HG02798 (cell line): Measurements from ENCODE around the gene RPS6KC1.
"Not testable (repeated sequence)": the region's sequence is repeated elsewhere in the genome, so short reads cannot be mapped to it uniquely, and the experiment has no call there.

Experiments
- ATAC-seq: cut with Tn5 transposase; IDR thresholded peaks from one replicate; pipeline ENCODE4 v1.9.1; 2021; ENCODE audit warnings: mild to moderate bottlenecking; ENCODE audit not compliant: unreplicated experiment, poor library complexity

RPS6KC1 gene

DNA sequence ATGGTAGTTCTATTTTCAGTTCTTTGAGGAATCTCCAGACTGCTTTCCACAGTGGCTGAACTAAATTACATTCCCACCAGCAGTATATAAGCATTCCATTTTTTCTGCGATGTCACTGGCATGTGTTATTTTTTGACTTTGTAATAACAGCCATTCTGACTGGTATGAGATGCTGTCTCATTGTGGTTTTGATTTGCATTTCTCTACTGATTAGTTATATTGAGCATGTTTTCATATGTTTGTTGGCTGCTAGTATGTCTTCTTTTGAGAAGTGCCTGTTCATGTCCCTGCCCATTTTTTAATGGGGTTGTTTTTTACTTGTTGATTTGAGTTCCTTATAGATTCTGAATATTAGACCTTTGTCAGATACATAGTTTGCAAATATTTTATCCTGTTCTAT lies 87.9 kb downstream of the RPS6KC1 start:
- ATAC-seq: no peak

- no peak for ATAC-seq
These were observed 97.9 kb downstream of the RPS6KC1 start for GRCh38 chr1:213148905-213149304.

- ATAC-seq: not testable (repeated sequence)
These were observed 99.0 kb downstream of the RPS6KC1 start for GRCh38 chr1:213150090-213150489.

DNA sequence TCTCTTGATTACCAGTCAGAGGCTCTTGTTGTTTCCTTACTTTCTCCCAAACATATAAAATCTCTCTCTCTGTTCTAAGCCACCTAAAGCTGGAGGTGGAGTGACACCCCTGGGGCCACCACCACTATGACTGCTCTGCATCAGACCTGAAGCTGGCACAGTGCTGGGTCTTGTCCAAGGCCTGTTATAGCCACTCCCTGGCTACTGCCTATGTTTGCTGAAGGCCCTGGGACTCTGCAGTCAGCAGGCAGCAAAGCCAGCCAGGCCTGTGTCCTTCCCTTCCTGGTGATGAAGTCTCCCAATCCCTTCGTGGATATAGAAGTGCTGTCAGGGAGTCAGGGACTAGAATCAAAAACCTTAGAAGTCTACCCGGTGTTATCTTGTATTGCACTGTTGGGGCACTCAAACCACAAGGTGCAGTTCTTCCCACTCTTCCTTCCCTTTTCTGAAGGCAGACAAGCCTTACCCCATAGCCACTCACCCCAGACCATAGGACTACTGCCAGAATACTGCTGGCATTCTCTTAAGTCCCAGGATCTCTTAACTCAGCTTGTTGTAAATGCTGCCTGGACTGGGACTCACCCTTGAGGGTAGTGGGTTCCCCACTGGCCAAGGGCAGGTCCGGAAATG lies 103.1 kb downstream of the RPS6KC1 start:
- ATAC-seq: no peak

DNA sequence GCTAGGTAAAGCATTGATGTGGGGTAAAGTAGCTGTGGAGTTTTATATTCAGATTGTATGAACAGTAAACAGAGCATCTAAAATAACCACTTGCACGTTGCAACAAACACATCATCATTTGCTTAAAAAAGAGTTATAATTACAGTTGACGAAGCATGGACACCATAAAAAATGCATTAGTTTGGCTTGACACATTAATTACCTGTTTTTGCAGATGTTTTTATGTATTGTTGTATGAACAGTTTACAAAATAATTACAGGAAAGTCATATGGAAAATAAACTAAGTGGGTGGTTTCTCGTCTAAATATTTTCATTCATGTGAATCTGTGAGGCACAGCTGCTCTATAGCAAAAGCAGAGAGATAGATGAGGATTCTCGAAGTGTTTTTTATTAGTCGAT lies 108.3 kb downstream of the RPS6KC1 start:
- ATAC-seq: no peak

- ATAC-seq: not testable (repeated sequence)
These were observed 109.4 kb downstream of the RPS6KC1 start for GRCh38 chr1:213160442-213160841.

GRCh38 chr1:213162338-213162737 lies 111.3 kb downstream of the RPS6KC1 start:
- no peak for ATAC-seq

- no peak for ATAC-seq
These were observed 111.8 kb downstream of the RPS6KC1 start for GRCh38 chr1:213162862-213163261.

DNA sequence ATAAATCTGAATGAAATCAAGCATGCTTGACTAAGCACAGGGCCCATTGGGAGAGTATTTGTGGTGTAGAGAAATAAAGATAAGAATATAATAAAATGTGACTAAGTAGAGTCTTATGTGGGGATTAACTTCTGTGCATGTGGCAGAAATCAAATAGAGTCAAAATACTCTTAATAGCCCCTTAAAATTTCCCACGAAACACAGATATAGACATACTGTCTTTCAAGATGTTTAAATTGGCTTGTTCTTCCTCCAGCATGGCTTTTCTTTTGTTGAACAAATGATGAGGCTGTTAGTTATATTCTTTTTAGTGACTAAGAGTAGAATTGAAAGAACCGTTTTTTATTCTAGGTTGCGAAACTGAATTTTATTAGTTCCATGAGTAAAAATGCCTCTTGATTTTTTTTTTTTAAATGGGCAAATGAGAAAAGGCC lies 112.3 kb downstream of the RPS6KC1 start:
- ATAC-seq: no peak

DNA sequence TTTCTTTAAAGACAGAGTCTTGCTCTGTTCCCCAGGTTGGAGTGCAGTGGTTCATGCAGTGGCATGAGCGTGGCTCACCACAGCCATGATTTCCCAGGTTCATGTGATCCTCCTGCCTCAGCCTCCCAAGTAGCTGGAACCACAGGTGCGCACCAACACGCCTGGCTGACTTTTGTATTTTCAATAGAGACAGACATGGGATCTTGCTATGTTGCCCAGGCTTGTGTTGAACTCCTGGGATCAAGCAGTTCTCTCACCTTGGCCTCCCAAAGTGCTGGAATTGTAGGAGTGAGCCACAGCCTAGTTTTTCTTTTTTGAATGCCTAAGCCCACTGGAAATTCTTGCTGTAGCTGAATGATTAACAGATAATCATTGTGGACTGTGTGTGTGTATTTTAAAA lies 113.5 kb downstream of the RPS6KC1 start:
- ATAC-seq: no peak

GRCh38 chr1:213166852-213167251 lies 115.8 kb downstream of the RPS6KC1 start:
- no peak for ATAC-seq

DNA sequence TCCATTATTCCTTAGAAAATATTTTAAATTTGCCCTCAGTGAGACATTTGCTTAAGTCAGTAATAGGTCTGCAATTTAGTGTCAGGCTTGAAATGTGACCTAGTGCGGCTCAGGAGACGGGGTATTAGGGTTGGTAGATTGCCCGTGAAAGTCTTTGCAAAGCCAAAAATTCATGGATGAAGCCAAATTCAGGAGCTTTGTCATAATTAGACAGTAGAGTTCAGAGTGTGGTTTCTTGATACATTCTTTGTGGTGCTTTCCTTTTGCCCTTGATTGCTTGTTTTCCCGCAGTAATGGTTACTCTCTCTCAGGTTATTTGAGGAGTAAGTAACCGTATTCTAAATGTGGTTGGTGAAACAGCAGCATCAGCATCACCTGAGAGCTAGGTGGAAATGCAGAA lies 120.7 kb downstream of the RPS6KC1 start:
- no peak for ATAC-seq

- ATAC-seq: no peak
These were observed 125.3 kb downstream of the RPS6KC1 start for GRCh38 chr1:213176341-213176740.

GRCh38 chr1:213179784-213180183 lies 128.7 kb downstream of the RPS6KC1 start:
- ATAC-seq: no peak

GRCh38 chr1:213180833-213181232 lies 129.8 kb downstream of the RPS6KC1 start:
- no peak for ATAC-seq

DNA sequence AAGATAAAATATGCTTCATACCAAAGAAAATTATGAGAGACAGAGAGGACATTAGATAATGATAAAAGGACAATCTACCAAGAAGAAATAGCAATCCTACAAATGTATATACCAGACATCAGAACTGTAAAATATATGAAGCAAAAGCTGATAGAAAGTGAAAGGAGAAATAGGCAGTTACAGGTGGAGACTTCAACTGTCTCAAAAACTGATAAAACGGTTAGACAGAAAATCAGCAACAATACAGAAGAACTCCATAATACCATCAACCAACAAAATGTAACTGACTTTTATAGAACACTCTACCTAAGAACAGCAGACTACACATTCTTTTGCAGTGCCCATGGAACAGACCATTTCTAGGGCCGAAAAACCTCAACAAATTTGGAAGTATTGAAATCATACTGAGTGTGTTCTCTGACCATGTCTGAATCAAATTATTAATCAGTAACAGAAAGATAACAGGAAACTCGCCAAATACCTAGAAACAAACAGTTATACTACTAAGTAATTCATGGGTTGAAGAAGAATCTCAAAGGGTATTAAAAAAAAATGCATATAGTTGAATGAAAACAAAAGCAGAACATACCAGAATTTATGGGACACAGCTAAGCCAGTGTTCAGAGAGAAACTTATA lies 132.1 kb downstream of the RPS6KC1 start:
- no peak for ATAC-seq

- no peak for ATAC-seq
These were observed 135.1 kb downstream of the RPS6KC1 start for GRCh38 chr1:213186168-213186567.

DNA sequence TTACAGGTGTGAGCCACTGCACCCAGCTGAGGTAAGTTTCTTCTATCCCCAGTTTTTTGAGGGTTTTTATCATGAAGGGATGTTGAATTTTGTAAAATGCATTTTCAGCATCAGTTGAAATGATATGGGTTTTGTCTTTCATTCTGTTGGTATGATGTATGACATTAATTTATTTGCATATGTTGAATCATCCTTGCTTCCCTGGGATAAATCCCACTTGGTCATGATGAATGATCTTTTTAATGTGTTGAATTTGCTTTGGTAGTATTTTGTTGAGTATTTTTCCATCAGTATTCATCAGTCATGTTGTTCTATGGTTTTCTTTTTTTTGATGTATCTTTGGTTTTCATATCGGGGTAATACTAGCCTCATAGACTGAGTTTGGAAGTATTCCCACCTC lies 141.0 kb downstream of the RPS6KC1 start:
- no peak for ATAC-seq

DNA sequence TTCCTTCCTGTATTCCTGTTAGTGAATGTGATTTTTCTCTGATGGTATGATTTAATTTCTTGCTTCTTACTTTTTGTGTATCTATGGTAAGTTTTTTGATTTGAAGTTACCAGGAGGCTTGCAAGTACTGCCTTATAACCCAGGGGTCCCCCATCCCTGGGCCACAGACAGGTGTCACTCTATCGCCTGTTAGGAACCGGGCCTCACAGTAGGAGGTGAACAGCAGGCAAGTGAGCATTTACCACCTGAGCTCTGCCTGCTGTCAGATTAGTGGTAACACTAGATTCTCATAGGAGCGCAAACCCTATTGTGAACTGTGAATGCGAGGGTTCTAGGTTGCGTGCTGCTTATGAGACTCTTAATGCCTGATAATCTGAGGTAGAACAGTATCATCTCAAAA lies 143.3 kb downstream of the RPS6KC1 start:
- no peak for ATAC-seq

DNA sequence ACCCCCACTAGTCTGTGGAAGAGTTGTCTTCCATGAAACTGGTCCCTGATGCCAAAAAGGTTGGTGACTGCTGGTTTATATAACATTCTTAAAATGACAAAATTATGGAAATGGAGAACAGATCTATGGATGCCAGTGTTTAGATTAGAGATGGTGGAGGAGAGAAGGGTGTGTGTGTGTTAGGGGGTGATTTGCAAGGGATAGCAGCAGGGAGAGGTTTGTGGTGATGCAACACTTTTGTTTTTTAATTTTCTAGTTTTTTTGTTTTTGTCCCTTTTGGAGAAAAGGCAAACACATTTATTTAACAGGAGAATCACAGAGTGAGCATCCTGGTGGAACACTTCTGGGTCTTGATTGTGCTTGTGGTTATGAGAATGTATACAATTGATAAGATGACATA lies 143.8 kb downstream of the RPS6KC1 start:
- ATAC-seq: no peak

DNA sequence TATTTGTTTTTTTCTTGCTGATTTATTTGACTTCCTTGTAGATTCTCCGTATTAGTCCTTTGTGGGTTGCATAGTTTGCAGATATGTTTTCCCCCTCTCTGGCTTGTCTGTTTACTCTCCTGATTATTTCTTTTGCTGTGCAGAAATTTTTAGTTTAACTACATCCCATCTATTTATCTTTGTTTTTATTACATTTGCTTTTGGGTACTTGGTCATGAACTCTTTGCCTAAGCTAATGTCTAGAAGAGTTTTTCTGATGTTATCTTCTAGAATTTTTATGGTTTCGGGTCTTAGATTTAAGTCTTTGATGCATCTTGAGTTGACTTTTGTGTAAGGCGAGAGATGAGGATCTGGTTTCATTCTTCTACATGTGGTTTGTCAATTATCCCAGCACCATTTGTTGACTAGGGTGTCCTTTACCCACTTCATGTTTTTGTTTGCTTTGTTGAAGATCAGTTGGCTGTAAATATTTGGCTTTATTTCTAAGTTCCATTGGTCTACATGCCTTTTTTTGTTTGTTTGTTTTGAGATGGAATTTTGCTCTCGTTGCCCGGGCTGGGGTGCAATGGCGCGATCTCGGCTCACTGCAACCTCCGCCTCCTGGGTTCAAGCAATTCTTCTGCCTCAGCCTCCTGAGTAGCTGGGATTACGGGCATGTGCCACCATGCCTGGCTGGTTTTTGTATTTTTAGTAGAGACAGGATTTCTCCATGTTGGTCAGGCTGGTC lies 145.4 kb downstream of the RPS6KC1 start:
- not testable (repeated sequence) for ATAC-seq

DNA sequence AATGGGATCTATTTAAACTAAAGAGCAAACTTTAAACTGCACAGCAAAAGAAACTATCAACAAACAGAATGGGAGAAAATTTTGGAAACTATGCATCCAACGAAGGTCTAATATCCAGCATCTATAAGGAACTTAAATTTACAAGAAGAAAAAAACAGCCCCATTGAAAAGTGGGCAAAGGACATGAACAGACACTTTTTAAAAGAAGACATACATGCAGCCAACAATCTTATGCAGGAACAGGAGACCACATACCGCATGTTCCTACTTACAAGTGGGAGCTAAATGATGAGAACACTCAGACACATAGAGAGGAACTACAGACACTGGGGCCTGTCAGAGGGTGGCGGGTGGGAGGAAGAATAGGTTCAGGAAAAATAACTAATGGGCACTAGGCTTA lies 149.6 kb downstream of the RPS6KC1 start:
- ATAC-seq: no peak
